NCI-H2107 treated with DMSO at 0.1 percent for 48 hours (cell line): Measurements from ENCODE around the gene SRCIN1.

Experiments
- DNase-seq: peaks from one replicate; lab custom pipeline; 2025; ENCODE audit not compliant: unreplicated experiment; lab: John Stamatoyannopoulos, UW

The SRCIN1 gene

DNA sequence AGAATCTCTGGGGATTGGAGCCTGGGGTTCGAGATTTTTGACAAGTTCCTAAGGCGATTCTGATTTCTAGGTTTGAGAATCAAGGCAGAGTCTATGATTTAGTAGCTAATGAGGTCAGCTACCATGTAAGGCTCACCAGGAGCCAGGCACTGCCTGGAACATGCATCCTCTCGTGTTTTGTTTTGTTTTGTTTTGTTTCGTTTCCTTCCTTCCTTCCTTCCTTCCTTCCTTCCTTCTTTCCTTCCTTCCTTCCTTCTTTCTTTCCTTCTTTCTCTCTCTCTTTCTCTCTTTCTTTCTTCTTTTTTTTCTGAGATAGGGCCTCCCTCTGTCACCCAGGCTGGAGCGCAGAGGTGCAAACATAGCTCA, 39.1 kb downstream of the SRCIN1 start:
- no peak for DNase-seq

DNA sequence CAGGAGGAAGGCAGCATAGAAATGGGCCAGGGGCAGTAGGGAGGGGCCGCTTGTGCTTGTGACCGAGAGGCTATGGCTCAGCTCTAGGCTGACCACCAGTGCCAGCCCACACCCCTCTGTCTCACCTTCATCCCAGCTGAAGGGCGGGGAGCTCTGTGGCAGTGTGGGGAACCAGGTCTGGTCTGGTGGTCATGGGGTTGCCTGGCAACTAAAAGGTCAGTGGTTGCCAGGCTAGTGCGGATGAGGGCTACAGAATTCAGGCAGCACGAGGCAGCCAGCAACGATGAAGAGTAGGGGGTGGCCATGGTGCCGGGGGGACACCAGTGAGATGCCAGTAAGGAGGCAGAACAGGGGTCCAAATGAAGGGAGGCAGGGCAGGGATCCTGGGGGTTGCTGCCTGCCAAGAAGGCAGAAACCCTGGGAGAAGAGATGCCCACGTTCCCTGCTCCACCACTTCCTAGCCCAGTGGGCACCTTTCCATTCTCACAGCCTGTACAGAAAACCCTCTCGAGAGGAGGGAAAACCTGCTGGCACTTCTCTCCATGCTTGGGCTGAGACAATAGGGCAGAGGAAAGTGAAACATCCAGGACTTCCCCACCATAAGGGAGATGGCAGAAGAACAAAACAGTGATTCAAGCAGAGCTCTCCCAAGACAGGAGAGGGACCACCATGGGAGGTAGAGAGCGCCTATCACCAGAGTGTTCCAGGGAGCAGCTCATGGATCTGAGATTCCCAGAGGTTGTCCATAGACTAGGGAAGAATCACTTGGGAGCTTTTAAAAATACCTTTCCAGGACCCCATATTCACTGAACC, 39.7 kb downstream of the SRCIN1 start:
- DNase-seq = no peak

DNA sequence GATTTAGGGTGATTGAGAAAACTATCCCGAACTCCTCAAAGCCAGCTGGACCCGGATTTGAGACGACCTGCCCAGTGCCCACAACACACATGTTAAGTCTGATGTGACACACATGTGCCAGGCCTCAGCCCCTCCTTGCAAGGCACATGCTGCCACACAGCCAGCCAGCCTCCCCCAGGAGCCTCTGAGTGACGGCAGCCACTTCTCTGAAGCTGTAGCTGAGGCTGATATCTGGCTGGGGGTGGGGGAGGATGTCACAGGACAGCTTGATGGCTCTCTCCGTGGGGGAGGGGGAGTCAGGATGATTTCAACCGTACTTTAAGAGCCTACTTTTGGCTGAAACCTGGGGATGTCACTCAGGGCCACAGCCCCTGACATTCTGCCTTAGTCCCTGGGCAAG, 40.9 kb downstream of the SRCIN1 start:
- DNase-seq = no peak

DNA sequence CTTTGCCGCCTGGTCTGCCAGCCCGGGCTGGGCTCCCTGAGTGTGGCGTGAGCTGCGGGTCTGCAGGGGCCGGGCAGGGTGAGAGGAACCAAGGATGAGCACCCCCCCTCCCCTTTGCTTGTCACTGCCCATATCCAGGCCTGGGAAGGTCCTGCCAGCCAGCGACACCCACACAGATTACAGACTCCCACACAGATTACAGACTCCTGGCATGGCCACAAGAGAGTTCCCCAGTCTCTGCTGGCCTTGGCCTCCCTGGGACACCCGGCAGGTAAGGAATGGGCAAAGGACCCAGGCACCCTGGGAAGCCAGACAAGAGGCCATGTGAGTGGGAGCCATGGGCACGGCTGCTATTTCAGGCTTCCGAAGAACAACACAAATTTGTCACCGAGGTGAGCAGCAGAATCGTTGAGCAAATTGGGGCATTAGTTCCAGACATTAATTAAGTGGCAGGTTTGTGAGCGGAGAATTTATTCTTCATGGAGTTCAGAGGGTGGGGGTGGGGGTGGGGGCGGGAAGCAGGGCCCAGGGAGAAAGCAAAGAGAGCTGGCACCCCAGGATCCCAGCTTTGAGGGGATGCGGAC, 41.4 kb downstream of the SRCIN1 start:
- no peak for DNase-seq

DNA sequence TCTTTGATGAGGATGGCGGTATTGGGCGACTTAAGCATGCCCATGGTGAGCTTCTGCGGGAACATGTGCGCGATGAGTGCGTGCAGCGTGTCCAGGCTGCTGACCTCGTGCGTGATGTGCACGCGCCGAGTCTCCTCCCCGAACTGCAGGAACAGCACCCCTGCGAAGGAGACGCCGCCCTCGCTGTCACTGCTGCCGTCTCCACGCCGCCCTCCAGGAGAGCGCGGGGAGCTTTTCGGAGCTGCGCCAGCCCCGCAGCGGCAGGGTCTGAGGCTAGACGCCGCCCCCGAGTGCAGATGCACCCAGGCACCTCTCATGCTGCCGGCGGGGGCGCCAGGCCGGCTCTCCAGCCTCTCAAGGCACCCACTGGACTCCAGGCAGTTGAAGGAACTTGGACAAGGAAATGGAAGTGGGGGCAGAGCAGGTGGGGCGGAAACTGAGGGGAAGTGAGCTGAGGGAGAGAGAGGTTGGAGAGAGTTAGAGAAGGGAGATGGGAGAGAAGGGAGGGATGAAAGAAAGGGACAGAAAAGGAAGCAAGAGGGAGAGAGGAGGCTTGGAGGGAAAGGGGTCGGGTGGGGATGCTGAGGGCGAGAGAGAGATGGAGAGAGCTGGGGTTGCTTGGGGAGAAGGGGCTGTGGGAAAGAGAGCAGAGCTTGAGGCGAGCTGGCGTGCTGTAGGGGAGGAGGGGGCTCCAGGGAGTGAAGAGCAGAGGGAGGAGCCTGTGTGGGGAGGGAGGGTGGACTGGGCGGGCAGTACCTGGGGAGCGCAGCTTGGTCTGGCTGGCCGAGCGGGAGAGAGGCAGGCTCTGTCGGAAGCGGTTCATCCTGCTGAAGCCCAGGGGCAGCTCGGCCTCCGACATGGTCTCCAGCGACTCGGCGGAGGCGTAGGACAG, 42.1 kb downstream of the SRCIN1 start:
- DNase-seq = no peak

DNA sequence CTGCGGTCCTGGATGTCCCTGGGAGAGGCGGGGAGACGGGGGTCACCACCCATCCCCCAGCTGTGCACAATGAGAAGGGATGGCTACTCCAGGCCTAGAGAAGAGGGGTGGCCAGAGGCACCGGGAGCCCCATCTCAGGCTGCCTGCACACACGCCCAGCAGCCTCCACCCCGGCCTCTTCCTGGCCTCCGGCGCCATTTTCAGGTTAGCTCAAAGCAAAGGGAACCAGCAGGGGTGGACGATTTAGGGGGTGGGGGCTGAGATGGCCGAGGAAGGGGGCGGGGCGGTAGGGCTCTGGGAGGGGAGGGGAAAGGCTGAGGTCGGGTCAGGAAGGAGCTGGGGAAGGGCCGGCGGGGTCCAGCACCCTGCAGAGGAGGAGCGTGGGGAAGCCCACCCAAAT, 42.8 kb downstream of the SRCIN1 start:
- no peak for DNase-seq

DNA sequence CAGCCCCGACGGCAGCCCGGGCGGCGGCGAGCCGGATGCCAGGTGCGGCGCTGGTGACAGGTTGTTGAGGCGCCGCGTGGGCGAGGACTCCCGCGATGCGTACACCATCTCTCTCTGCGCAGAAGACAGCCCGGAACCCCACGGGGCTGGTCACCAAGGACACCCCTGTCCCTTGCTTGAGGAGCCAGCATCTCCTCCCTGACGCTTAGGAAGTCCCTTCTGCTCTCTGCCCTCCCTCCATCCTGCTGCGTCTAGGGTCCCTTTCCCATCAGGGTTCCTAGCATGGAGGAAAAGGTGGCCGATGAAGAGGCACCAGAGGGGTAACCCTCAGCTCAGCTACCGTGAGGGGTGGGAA, 43.6 kb downstream of the SRCIN1 start:
- DNase-seq = no peak

DNA sequence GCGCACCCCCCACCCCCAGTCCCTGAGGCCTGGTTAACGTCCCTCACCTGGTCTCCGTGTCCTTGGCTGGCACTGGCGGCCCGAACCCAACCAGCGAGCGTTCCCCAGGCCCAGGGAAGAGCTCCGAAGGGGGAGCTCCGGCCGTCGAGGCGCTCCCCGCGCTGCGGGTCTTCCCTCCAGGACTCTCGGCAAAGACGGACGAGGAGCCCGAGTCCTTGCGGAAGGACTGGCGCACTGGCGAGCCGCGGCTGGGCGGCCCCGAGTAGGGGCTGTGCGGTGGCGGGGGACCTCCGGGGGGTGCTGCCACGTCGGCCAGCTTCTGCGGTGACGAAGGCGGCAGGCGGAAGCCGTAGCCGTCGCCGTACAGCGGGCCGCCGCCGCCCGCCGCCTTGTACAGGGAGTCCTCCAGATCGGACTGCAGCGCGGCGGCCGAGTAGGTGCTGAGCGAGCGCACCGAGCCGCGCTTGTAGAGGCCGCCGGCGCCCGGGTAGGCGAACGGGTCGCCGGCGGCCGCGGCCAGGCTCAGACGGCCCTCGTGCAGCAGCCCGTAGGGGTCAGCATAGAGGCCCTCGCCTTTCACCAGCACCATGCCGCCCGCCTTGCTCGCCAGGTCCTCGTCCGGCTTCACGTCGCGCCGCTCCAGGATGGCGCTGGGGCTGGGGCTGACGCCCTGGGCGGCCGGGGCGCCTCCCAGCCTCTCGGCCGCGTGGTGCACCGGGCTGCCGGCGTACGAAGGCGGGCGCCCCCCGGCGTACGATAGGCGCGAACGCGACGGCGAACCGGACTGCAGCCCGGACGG, 44.1 kb downstream of the SRCIN1 start:
- DNase-seq = no peak

DNA sequence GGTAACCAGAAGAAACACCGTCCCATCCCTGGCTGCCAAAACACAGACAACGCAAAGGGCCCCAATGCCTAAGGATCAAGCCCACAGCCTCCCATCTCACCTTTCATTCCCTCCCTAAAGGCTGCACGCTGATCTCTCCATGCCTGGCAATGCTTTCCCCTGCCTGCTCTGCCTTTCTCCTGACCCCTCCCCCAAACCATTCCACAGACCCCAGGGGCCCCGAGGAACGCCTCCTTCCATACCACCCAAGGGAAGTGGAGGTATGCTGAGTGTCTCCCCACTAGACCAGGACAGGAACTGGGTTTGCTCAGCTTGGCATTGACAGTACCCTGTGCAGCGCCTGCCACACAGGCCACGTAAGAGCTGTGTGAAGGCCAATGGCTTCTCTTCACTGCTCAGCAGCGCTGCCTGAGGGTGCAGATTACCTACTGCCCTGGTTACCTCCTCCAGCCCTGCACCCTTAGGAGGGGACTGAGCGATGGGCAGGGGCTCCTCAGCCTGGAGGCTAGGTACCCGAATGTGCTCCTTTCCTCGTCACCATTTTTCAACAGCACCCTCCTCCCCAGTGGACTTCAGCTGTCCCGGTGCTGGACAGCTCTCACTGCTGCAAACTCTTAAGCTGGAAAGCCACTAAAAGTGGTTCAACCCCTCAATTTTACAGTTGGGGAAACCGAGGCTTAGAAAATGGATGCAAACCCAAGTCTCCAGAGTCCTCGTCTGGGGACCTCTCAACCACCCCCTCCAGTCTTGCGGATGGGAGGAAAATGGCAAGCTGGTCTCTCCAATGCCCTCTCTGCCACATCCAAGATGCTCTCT, 45.0 kb downstream of the SRCIN1 start:
- DNase-seq = no peak

DNA sequence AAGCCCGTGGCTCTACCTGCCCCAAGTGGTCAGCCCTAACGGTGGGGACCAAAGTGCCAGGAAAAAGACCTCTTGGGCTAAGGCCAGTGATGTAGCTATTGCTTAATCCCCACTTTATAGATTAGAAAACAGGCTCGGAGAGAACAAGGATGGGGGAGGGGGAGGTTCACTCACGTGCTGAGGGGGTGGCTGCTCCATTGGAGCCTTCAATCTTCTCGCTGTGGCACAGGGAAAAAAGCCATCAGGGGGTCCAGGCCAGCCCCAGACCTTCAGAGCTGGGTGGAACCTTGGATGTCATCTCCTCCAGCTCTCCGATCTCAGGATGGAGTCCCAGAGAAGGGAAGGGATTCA, 45.9 kb downstream of the SRCIN1 start:
- no peak for DNase-seq

DNA sequence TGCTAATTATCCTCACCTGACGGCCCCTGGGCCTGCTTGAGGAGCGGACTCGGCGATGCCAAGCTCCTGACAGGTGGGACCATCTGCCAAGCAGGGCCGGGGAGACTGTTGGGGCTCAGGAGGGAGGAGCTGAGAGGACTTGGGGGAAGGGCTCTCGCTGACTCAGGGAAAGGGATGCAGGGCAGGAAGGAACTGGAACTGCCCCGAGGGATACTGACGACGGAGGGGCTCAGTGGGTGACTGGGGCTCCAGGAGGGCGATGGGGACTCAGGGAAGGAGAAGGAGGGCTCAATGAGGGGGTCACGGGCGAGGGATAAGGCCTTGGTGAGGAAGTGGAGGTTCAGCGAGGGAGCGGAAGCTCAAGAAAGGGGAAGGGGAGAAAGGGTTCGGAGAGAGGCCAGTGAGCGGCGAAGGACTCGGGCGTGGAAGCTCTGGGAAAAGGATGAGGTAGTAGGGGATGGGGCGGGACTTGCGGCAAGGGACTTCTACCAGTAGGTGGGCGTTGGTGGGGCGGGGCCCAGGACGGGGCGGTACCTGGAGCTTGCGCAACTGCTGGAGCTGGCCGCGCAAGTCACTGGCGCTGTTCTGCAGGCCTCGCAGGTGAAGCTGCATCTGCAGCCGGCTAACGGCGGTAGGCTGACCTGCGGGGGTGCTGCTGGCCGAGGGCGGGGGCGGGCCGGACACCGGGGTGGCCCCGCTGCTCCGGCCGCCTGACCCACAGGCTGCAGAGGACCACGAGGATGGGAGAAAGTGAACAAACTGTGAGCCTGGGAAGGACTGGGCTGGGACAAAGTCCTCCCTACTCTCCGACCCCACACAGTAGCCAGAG, 46.5 kb downstream of the SRCIN1 start:
- DNase-seq = peak; percentile 90

DNA sequence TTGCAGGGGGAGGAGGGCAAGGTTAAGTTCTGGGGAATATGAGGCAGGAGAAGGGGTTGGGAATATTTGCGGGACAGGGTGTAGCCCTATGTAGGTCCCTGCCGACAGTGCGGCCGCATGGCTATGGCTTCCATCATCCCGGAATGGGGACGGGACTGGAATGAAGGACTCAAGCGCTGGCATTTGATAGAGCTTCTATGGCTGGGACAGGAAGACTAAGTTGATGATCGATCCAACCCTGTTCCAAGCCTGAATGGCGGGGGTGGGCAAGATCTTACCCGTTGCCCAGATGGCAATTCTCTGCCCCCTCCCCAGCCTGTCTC, 47.1 kb downstream of the SRCIN1 start:
- DNase-seq = peak; percentile 30

DNA sequence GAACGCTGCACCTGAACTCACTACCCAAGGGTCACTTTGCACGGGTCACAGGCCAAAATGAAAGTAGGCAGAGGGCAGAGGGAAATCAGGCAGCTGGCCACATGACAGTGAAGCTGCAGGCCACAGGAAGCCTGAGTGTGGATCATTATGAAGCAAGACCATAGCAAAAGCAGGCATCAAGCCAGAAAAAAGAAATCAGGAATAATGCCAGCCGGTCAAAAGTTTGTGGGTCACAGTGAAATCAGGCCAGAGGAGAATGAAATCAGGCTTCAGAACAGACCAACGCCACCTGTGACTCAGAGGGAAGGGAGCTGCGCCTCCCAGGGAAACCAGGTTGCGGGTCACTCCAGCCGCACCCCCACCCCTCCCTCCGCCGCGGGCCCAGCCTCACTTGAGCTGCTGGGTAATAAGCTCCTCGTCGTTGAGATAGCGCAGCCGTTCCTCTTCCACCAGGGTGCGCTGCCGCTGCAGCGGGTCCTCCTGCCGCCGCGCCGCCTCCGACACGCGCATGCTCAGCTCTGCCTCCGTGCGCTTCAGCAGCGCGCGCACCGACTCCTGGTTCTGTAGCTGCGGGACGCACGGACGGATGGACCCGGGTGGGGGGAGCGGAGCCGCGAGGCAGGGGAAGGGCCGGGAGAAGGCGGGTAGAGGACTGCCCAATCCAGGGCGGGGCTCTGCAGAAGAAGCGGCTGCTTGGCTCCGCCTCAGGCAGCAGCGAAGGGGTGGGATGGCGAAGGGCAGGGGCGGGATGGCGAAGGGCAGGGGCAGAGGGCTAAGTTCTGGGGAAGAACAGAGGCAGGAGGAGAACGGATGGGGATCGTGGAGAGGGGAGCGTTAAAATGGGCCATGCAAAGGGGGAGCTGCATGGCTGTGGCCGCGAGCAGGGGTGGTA, 47.7 kb downstream of the SRCIN1 start:
- peak; percentile 87 for DNase-seq

DNA sequence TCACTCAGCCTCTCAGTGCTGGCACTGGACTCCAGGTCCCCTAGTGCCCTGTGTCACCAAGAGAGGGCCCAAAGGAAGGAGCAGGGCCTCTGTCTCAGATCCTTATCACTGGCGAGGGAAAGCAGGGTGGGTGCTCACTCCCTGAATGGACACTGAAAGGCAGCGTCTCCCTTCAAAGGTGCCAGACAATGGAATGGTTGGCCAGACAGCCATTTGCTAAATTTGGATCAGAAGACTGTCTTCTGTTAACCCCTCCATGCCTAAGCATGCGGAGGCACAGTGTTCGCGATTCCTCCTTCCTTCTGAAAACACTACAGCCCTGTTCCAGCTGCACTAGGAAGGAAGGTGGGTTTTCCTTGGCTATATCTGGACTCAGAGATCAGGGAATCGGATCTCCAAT, 48.4 kb downstream of the SRCIN1 start:
- no peak for DNase-seq

DNA sequence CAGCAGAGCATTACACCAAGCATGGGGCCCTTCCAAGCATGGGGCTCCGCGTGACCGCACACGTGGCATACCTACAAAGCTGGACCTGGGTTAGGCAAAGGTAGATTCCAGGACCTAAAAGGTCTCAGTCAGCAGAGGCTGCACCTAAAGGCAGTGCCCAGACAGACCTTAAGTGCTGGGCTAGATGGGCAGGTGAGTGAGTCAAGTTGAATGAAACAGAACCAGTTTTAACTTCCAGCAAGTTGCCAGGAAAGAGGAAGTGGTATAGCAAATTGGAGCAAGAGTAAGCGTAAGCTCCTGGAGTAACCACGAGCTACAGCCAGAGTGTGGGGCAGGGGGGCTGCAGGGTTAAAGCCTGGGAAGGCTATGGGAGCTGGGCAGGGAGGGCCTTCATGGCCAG, 49.5 kb downstream of the SRCIN1 start:
- DNase-seq = no peak

DNA sequence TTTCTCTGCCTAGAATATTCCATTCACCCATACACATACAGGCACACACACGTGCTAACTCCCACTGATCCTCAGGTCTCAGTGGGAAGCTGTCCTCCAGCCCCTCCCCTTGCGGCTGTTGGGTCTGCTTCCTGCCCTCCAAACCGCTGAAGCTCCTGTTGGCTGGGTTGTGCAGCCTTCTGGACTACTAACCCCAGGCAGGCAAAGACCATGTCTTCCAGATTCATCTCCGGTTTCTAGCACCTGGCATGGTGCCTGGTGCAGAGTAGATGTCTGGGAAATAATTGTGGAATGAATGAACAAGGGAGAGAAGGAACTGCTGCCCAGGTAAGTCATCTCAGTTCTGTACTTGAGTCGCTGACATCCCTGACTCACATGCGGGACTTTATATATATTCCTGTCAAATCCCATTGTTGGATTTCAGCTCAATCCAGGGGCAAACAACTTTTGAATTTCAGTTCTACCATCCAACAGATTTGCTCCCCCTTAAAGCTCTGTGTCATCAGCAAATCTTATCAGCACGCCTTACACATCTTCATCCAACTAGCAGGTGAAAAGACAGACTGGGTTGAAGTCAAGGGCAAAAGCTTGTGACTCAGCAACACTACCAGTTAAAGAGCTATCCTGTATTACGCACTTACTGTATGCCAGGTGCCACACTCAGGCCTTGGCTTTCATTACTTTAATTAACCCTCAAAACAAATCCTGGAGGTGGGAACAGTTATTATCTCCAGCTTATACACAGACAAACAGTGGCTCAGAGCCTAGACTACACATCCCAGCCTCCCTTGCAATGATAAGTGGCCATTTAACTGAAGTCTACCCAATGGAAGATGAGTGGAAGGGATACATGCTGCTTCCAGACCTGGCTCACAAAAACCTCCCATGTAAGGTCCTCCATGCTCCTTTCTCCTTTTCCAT, 51.1 kb downstream of the SRCIN1 start:
- peak; percentile 83 for DNase-seq

DNA sequence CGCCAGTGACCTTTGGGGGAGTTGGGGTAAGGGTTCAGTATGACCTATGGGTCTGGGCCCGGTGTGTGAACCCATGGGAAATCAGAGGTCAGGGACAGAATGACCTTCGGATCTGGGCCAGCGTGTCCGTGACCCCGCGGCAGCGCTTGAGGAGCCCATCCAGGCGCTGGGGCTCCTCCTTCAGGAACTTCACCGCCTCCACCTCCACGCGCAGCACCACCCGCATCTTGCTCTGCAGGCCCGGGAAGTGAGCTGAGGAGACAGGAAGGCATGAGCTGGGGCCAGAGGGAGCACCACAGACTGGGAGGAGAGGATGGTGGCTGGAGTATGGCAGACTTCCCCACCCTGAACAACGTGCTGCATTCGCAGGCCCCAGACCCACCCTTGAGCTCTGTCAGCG, 53.4 kb downstream of the SRCIN1 start:
- no peak for DNase-seq

DNA sequence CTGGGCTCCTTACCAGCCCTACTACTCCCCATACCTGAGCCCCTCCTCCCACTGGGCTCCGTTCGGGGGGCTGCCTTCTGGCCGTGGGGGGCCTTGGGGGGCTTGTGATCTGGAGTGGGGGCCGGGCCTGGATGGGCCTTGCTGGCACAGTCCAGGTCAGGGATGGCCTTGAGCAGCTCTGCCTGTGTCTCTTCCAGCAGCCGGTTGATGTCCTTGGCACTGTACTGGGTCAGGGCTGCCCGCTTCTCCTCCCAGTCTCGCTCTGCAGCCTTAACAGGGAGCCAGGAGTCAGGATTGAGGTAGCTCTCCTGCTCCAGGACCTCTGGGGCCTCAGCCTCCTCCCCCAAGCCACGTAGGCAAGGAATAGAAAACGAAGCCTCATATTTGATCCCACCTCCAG, 54.6 kb downstream of the SRCIN1 start:
- no peak for DNase-seq
